ENCODE data around the gene SUN2. TPM values are rescaled to one million over a fixed set of nuclear protein-coding genes. Genes with fewer than 3 reads are reported as not detected.

The SUN2 gene
- total and polyA plus RNA-seq, 2 donors (not counting 1 experiment from before 2014, with no cell fraction given) = 224 to 305 TPM

DNA sequence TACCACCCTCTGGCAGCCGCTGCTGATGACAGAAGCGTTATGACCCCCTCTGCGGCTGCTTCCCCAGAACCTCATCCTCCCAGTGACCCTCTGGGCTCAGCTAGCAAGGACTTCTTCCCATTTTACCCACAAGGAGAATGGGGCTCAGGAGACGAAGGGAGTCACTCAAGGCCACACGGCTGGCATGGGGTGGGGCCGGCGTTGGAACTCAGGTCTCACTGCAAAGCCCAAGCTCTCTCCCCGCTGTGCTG is 16.8 kb upstream of the SUN2 start:
- intact Hi-C loops (cut with micrococcal nuclease) = no loop called here
- ChIA-PET POLR2A (no interaction called here), CTCF (interaction anchor here (1.2 kb wide), 1 partner anchor 39 kb away, joined by 3 read pairs; no protein-coding TSS in a partner anchor)
- Histone ChIP-seq H3K9me3 (ENCODE audit: control extremely low read depth in 1 of 3, control insufficient read depth in 2 of 3, insufficient read depth in 1 of 3, low read length in 2 of 3) (no peaks in the 10 kb centered on the region), H3K79me2 (ENCODE audit: control insufficient read depth, insufficient read depth, low read length) (no peaks in the 10 kb centered on the region), H3K4me2 (replicated peaks; ENCODE audit: low read depth, low read length, poor library complexity, severe bottlenecking) (no peak overlapping the region), H3K4me1 (ENCODE audit: control insufficient read depth in 2 of 2, insufficient read depth in 2 of 2, low read length in 2 of 2) (no peaks in the 10 kb centered on the region), H2AFZ (ENCODE audit: insufficient read depth, low read depth, low read length, poor library complexity, severe bottlenecking) (no peak overlapping the region), H3K9ac (ENCODE audit: low read length) (no peak overlapping the region), H3K36me3 (replicated peaks in 1 of 2; ENCODE audit: control extremely low read depth in 1 of 2, control insufficient read depth in 1 of 2, extremely low read depth in 1 of 2, insufficient read depth in 2 of 2, low read length in 1 of 2) (no peaks in the 10 kb centered on the region), H3K4me3 (ENCODE audit: control extremely low read depth in 1 of 5, extremely low read depth in 1 of 5, insufficient read depth in 1 of 5, low read depth in 2 of 5, low read length in 4 of 5) (no peak overlapping the region), H4K20me1 (ENCODE audit: control insufficient read depth, insufficient read depth, low read length, poor library complexity, severe bottlenecking) (no peaks in the 10 kb centered on the region), H3K27me3 (replicated peaks in 1 of 4; ENCODE audit: control extremely low read depth in 1 of 4, control insufficient read depth in 3 of 4, insufficient read depth in 4 of 4, low read length in 3 of 4) (no peaks in the 10 kb centered on the region), H3K27ac (ENCODE audit: low read length in 2 of 2) (no peak overlapping the region)
- 98% methylated on average over 8 of the region's 8 CpGs for WGBS (ENCODE audit: insufficient coverage)
- H3K9me3 Mint-ChIP-seq (ENCODE audit: insufficient read depth) = no peaks in the 10 kb centered on the region
- no peak overlapping the region for H3K4me3 Mint-ChIP-seq
- DNase-seq = no peak
- ATAC-seq (ENCODE audit: low read depth) = no peak
- TF ChIP-seq, protein P1, sequence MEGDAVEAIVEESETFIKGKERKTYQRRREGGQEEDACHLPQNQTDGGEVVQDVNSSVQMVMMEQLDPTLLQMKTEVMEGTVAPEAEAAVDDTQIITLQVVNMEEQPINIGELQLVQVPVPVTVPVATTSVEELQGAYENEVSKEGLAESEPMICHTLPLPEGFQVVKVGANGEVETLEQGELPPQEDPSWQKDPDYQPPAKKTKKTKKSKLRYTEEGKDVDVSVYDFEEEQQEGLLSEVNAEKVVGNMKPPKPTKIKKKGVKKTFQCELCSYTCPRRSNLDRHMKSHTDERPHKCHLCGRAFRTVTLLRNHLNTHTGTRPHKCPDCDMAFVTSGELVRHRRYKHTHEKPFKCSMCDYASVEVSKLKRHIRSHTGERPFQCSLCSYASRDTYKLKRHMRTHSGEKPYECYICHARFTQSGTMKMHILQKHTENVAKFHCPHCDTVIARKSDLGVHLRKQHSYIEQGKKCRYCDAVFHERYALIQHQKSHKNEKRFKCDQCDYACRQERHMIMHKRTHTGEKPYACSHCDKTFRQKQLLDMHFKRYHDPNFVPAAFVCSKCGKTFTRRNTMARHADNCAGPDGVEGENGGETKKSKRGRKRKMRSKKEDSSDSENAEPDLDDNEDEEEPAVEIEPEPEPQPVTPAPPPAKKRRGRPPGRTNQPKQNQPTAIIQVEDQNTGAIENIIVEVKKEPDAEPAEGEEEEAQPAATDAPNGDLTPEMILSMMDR (IDR thresholded peaks at IDR 0.05) = no peak
- no peak for TF ChIP-seq EZH2 (IDR thresholded peaks at IDR 0.05; ENCODE audit: borderline replicate concordance, insufficient read depth, low read depth, low read length, poor library complexity, severe bottlenecking)
- no peak overlapping the region for H3K27ac Mint-ChIP-seq
- no peaks in the 10 kb centered on the region for H3K27me3 Mint-ChIP-seq
- peaks cover 2% of the 10 kb centered on the region for H3K4me1 Mint-ChIP-seq

DNA sequence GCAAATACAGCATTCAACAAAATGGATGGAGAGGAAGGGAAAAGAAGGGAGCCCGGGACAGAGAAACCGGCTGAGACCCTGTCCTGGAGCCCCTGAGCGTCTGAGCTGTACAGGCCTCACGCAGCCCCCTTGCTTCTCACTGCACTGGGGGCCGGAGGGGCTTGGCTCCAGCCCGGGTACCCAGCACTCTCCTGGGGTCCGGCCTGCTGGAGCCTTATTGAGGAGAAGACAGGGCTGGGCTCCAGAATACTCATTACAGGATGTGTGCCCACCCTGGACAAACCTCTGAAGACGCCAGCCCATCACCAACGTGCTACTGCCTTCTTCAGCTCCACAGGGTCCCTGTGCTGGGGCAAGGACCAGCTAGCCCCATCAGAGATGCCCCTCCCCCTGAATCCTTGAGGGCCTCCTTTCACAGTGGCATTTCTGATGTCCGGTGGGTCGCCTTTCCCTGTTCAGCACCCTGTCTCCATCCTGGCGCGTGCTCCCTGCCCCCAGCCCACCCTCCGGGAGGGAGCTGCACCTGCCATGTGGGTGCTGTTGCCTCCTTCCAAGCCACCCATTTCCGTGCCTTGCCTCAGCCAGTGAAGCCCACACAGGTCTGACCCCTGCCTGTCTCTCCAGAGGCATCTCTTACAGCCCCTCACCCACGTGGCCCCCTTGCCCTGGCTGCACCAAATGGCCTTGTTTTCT is 14.6 kb upstream of the SUN2 start:
- Mint-ChIP-seq H3K27ac (no peak overlapping the region), H3K4me3 (no peak overlapping the region), H3K27me3 (no peaks in the 10 kb centered on the region), H3K4me1 (peaks cover 6% of the 10 kb centered on the region), H3K9me3 (ENCODE audit: insufficient read depth) (no peaks in the 10 kb centered on the region)
- Histone ChIP-seq H3K4me1 (ENCODE audit: control insufficient read depth in 2 of 2, insufficient read depth in 2 of 2, low read length in 2 of 2) (no peaks in the 10 kb centered on the region), H3K4me2 (replicated peaks; ENCODE audit: low read depth, low read length, poor library complexity, severe bottlenecking) (no peak overlapping the region), H3K27ac (ENCODE audit: low read length in 2 of 2) (no peak overlapping the region), H3K36me3 (replicated peaks in 1 of 2; ENCODE audit: control extremely low read depth in 1 of 2, control insufficient read depth in 1 of 2, extremely low read depth in 1 of 2, insufficient read depth in 2 of 2, low read length in 1 of 2) (no peaks in the 10 kb centered on the region), H3K9me3 (ENCODE audit: control extremely low read depth in 1 of 3, control insufficient read depth in 2 of 3, insufficient read depth in 1 of 3, low read length in 2 of 3) (no peaks in the 10 kb centered on the region), H3K27me3 (replicated peaks in 1 of 4; ENCODE audit: control extremely low read depth in 1 of 4, control insufficient read depth in 3 of 4, insufficient read depth in 4 of 4, low read length in 3 of 4) (no peaks in the 10 kb centered on the region), H3K4me3 (ENCODE audit: control extremely low read depth in 1 of 5, extremely low read depth in 1 of 5, insufficient read depth in 1 of 5, low read depth in 2 of 5, low read length in 4 of 5) (no peak overlapping the region), H4K20me1 (ENCODE audit: control insufficient read depth, insufficient read depth, low read length, poor library complexity, severe bottlenecking) (no peaks in the 10 kb centered on the region), H2AFZ (ENCODE audit: insufficient read depth, low read depth, low read length, poor library complexity, severe bottlenecking) (no peak overlapping the region), H3K9ac (ENCODE audit: low read length) (no peak overlapping the region), H3K79me2 (ENCODE audit: control insufficient read depth, insufficient read depth, low read length) (no peaks in the 10 kb centered on the region)
- TF ChIP-seq, protein P1 (IDR thresholded peaks at IDR 0.05) = no peak
- TF ChIP-seq EZH2 (IDR thresholded peaks at IDR 0.05; ENCODE audit: borderline replicate concordance, insufficient read depth, low read depth, low read length, poor library complexity, severe bottlenecking) = no peak
- intact Hi-C loops (cut with micrococcal nuclease) = no loop called here
- ATAC-seq (ENCODE audit: low read depth) (no peak), DNase-seq (no peak)
- 95% methylated on average over 15 of the region's 16 CpGs for WGBS (ENCODE audit: insufficient coverage)
- POLR2A ChIA-PET = no interaction called here
- CTCF ChIA-PET = interaction anchor here (1.2 to 7.0 kb wide), 3 partner anchors 38 to 233 kb away, joined by 3 to 81 read pairs (median 9); no protein-coding TSS in a partner anchor

Measured in B cell (primary cell).